Endothelial cell of umbilical vein (primary cell): Measurements from ENCODE around the gene NPAS1.

Experiments used
- POLR2AphosphoS5 ChIP-seq: IDR thresholded peaks from 2 replicates; pipeline ENCODE4 v1.6.1; 2012; ENCODE audit warnings: low read depth, mild to moderate bottlenecking, control low read depth, low read length, moderate library complexity; ENCODE audit not compliant: insufficient read depth
- TF ChIP-seq, protein P1 (sequence below), 2 donors: IDR thresholded peaks; 1 replicate in 1 of 2; 2 replicates in 1 of 2; pipeline ENCODE4 v1.5.1; 2011; ENCODE audit warnings: low read length in 2 of 2, mild to moderate bottlenecking in 2 of 2, moderate library complexity in 2 of 2, control low read depth in 1 of 2, inconsistent platforms in 1 of 2, low read depth in 1 of 2; ENCODE audit not compliant: insufficient read depth in 1 of 2; ENCODE audit errors: extremely low read depth in 1 of 2

DNA sequence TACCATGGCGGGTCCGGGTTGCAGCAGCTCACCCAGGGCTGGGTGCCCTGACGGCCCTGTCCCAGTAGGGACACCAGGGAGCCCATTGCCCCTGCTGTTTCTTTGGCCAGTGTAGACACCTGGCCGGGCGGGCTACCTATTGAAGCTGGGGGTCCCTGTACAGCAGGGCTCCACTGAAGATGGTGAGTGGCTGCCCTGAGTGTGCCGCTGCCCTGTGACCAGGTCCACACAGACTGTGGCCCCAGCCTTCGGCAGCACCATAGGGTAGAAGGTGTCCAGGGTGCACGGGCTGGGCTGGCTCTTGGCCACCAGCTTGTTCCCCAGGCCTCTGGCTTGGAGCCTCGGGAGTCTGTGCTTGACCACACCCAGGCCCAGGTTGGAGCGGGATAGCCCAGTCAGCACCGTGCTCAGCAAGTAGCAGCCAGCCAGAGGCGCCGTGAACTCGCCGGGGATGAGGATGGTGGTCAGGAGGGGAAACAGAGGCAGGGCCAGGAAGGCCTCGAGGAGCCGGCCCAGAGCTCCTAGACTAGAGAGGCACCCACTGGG is 25.4 kb upstream of the NPAS1 start:
- TF ChIP-seq, protein P1, sequence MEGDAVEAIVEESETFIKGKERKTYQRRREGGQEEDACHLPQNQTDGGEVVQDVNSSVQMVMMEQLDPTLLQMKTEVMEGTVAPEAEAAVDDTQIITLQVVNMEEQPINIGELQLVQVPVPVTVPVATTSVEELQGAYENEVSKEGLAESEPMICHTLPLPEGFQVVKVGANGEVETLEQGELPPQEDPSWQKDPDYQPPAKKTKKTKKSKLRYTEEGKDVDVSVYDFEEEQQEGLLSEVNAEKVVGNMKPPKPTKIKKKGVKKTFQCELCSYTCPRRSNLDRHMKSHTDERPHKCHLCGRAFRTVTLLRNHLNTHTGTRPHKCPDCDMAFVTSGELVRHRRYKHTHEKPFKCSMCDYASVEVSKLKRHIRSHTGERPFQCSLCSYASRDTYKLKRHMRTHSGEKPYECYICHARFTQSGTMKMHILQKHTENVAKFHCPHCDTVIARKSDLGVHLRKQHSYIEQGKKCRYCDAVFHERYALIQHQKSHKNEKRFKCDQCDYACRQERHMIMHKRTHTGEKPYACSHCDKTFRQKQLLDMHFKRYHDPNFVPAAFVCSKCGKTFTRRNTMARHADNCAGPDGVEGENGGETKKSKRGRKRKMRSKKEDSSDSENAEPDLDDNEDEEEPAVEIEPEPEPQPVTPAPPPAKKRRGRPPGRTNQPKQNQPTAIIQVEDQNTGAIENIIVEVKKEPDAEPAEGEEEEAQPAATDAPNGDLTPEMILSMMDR (IDR thresholded peaks at IDR 0.05; ENCODE audit: extremely low read depth in 1 of 2, insufficient read depth in 1 of 2, low read depth in 1 of 2, low read length in 2 of 2): no peak
- no peak for TF ChIP-seq POLR2AphosphoS5
